Smooth muscle cell (in vitro differentiated cells): ENCODE measurements around the gene CACNA1S. TPM values are rescaled to one million over a fixed set of nuclear protein-coding genes. Genes with fewer than 3 reads are reported as not detected.

ENCODE experiments used
- DNase-seq: peaks from one replicate; lab custom pipeline; 2025; ENCODE audit not compliant: unreplicated experiment; lab: John Stamatoyannopoulos, UW
- H2AFZ ChIP-seq: fragments of 200-600 bp; sonication (generic); 2 replicates; pipeline ENCODE4 v1.6.0; 2016; ENCODE audit warnings: antibody characterized with exemption, low read depth, mild to moderate bottlenecking
- H3F3A ChIP-seq: fragments of 200-600 bp; sonication (generic); 2 replicates; pipeline ENCODE4 v1.6.0; 2017; ENCODE audit warnings: antibody characterized with exemption, low read depth
- H3K27ac ChIP-seq: fragments of 200-600 bp; sonication (generic); 2 replicates; pipeline ENCODE4 v1.5.1; 2016; ENCODE audit warnings: low read depth, mild to moderate bottlenecking
- H3K27me3 ChIP-seq: fragments of 200-600 bp; sonication (generic); 2 replicates; pipeline ENCODE4 v1.6.1; 2016; ENCODE audit warnings: low read depth, mild to moderate bottlenecking
- H3K36me3 ChIP-seq: fragments of 200-600 bp; sonication (generic); 2 replicates; pipeline ENCODE4 v1.5.1; 2016; ENCODE audit warnings: low read depth
- H3K4me1 ChIP-seq: fragments of 200-600 bp; sonication (generic); 2 replicates; pipeline ENCODE4 v1.5.1; 2016; ENCODE audit warnings: low read depth
- H3K4me2 ChIP-seq: fragments of 200-600 bp; sonication (generic); 2 replicates; pipeline ENCODE4 v1.6.0; 2016; ENCODE audit warnings: mild to moderate bottlenecking
- H3K4me3 ChIP-seq: fragments of 200-600 bp; sonication (generic); 2 replicates; pipeline ENCODE4 v1.5.1; 2016; ENCODE audit warnings: mild to moderate bottlenecking
- H3K79me2 ChIP-seq: fragments of 200-600 bp; sonication (generic); 2 replicates; pipeline ENCODE4 v1.6.0; 2016; ENCODE audit warnings: low read depth, mild to moderate bottlenecking
- H3K9ac ChIP-seq: fragments of 200-600 bp; sonication (generic); 2 replicates; pipeline ENCODE4 v1.6.0; 2016; ENCODE audit warnings: low read depth
- H3K9me3 ChIP-seq: fragments of 200-600 bp; sonication (generic); replicated peaks from 2 replicates; pipeline ENCODE4 v1.5.1; 2016; ENCODE audit warnings: low read depth
- H4K20me1 ChIP-seq: fragments of 200-600 bp; sonication (generic); 2 replicates; pipeline ENCODE4 v1.6.0; 2016; ENCODE audit warnings: low read depth
- CTCF ChIP-seq: fragments of 200-600 bp; sonication (generic); IDR thresholded peaks from 2 replicates; pipeline ENCODE4 v1.5.1; 2017; ENCODE audit warnings: borderline replicate concordance, mild to moderate bottlenecking, antibody characterized with exemption; ENCODE audit not compliant: insufficient read depth, poor library complexity, severe bottlenecking
- WGBS: methylation state at CpG from one replicate; pipeline ENCODE4 v1.1.7; 2016; ENCODE audit warnings: low lambda C conversion rate; 5-methylcytosine and 5-hydroxymethylcytosine counted together
- polyA plus RNA-seq: library from polyadenylated mRNA; unstranded; fragments of >200 nt; fragmentation: Nextera tagmentation; extraction: Ambion mirVana; gene quantifications from 2 replicates; pipeline ENCODE4 v1.2.1, GENCODE V29; 2016
- total RNA-seq: library from RNA; depleted of rRNA; stranded (reverse); fragments of >200 nt; gene quantifications from 2 replicates; pipeline ENCODE4 v1.2.3, GENCODE V29; 2014

The CACNA1S gene
- total and polyA plus RNA-seq, 2 experiments from 2014 or later = not detected

- no peaks in the 10 kb centered on the region for H3K9me3 ChIP-seq
- peaks cover 9% of the 10 kb centered on the region for H3K27me3 ChIP-seq
- H3K4me3 ChIP-seq = no peak overlapping the region
- no peak overlapping the region for H2AFZ ChIP-seq
- WGBS = 97% methylated on average over 24 of the region's 25 CpGs
- no peak for DNase-seq
- peaks cover 5% of the 10 kb centered on the region for H3K4me1 ChIP-seq
- no peak for TF ChIP-seq CTCF
- no peak overlapping the region for H3K9ac ChIP-seq
- no peaks in the 10 kb centered on the region for H3F3A ChIP-seq
- peak overlapping the region; percentile 92 for H3K4me2 ChIP-seq
- no peak overlapping the region for H3K27ac ChIP-seq
- no peaks in the 10 kb centered on the region for H3K36me3 ChIP-seq
- no peaks in the 10 kb centered on the region for H3K79me2 ChIP-seq
- H4K20me1 ChIP-seq = no peaks in the 10 kb centered on the region
These were observed 3.2 kb upstream of the CACNA1S start for GRCh38 chr1:201115390-201115937.

- Histone ChIP-seq H3K4me2 (peak overlapping the region; percentile 92), H3K9ac (no peak overlapping the region), H4K20me1 (no peaks in the 10 kb centered on the region), H3K79me2 (no peaks in the 10 kb centered on the region), H3K4me1 (peaks cover 5% of the 10 kb centered on the region), H3K4me3 (peak overlapping the region; percentile 62), H3K27ac (no peak overlapping the region), H3K36me3 (no peaks in the 10 kb centered on the region), H3K27me3 (peaks cover 9% of the 10 kb centered on the region), H3K9me3 (no peaks in the 10 kb centered on the region), H2AFZ (peak overlapping the region; percentile 98), H3F3A (no peaks in the 10 kb centered on the region)
- DNase-seq = peak; percentile 55
- 1% methylated on average over 51 of the region's 88 CpGs for WGBS
- TF ChIP-seq CTCF = peak; percentile 69
These were observed 2.3 kb upstream of the CACNA1S start for GRCh38 chr1:201114245-201115131.

- Histone ChIP-seq H3K27ac (no peak overlapping the region), H4K20me1 (no peaks in the 10 kb centered on the region), H3F3A (no peaks in the 10 kb centered on the region), H2AFZ (peak overlapping the region; percentile 98), H3K4me3 (peak overlapping the region; percentile 62), H3K9me3 (no peaks in the 10 kb centered on the region), H3K36me3 (no peaks in the 10 kb centered on the region), H3K4me2 (peak overlapping the region; percentile 92), H3K79me2 (no peaks in the 10 kb centered on the region), H3K9ac (no peak overlapping the region), H3K4me1 (peaks cover 5% of the 10 kb centered on the region), H3K27me3 (peaks cover 9% of the 10 kb centered on the region)
- WGBS = 41% methylated on average over 17 of the region's 17 CpGs
- TF ChIP-seq CTCF = no peak
- DNase-seq = no peak
These were observed 1.4 kb upstream of the CACNA1S start for GRCh38 chr1:201113451-201114244.
